BE2C (cell line): ENCODE measurements around the gene EPB41L4A.
A peak's percentile ranks its signal among the peaks of the same experiment; 100 is the strongest.

Source experiments
- DNase-seq: peaks from one replicate; pipeline ENCODE4 v3.0.0-alpha.2; 2020
- H3K27me3 ChIP-seq: fragments of 250-450 bp; sonication (Bioruptor Pico); 2 replicates; pipeline ENCODE4 v1.5.1; 2020; ENCODE audit warnings: mild to moderate bottlenecking
- H3K36me3 ChIP-seq: fragments of 250-450 bp; sonication (Bioruptor Pico); 2 replicates; pipeline ENCODE4 v1.5.1; 2020; ENCODE audit warnings: mild to moderate bottlenecking
- H3K4me1 ChIP-seq: fragments of 250-450 bp; sonication (Bioruptor Pico); 2 replicates; pipeline ENCODE4 v1.5.1; 2020
- H3K4me3 ChIP-seq: 2 replicates; pipeline ENCODE4 v1.5.1; 2011; ENCODE audit warnings: low read depth, low read length
- H3K9me3 ChIP-seq: fragments of 250-450 bp; sonication (Bioruptor Pico); 2 replicates; pipeline ENCODE4 v1.5.1; 2020
- TF ChIP-seq, protein P1 (sequence below): IDR thresholded peaks from 2 replicates; pipeline ENCODE4 v1.5.1; 2012; ENCODE audit warnings: mild to moderate bottlenecking, low read depth, low read length

EPB41L4A gene

DNA sequence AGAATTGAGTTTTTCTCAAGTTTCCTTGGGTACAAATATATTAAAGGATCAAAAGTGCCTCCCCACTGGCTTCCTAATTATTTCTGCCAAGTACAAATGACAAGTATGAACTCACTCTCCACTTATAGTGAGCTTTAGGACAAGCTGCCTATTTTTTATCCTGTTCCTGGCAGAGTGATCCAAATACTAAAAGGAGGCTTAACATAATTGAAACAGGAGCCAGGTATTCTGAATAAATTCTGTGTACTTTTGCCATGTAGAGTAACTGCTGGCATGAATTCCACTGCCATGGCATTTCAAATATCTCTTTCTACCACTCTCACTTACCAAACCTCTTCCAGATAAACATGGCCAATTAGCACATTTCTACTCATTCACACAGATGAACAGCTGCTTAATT, 171.1 kb downstream of the EPB41L4A start:
- no peaks in the 10 kb centered on the region for H3K4me1 ChIP-seq
- H3K4me3 ChIP-seq = no peak overlapping the region
- DNase-seq = no peak
- H3K9me3 ChIP-seq = no peaks in the 10 kb centered on the region
- no peaks in the 10 kb centered on the region for H3K36me3 ChIP-seq
- H3K27me3 ChIP-seq = peaks cover 27% of the 10 kb centered on the region
- TF ChIP-seq, protein P1, sequence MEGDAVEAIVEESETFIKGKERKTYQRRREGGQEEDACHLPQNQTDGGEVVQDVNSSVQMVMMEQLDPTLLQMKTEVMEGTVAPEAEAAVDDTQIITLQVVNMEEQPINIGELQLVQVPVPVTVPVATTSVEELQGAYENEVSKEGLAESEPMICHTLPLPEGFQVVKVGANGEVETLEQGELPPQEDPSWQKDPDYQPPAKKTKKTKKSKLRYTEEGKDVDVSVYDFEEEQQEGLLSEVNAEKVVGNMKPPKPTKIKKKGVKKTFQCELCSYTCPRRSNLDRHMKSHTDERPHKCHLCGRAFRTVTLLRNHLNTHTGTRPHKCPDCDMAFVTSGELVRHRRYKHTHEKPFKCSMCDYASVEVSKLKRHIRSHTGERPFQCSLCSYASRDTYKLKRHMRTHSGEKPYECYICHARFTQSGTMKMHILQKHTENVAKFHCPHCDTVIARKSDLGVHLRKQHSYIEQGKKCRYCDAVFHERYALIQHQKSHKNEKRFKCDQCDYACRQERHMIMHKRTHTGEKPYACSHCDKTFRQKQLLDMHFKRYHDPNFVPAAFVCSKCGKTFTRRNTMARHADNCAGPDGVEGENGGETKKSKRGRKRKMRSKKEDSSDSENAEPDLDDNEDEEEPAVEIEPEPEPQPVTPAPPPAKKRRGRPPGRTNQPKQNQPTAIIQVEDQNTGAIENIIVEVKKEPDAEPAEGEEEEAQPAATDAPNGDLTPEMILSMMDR = no peak

DNA sequence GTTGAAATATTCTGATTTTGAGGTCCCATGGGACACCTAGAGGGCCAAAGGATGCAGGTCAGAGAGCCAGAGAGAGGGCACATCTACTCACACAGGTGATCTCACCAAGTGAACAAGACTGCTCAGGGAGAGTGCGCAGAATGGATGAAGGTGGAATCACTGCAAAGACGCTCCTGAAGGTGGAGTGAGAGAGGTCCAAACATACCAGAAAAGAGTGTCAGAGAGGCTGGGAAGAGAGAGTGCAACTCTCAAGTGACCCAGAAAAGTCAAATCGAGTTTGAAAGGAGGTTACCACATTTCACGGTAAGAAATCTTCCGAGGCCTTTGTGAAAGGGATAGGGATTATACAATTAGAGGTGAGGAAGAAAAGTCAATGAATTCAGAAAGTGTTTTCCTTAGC, 173.4 kb downstream of the EPB41L4A start:
- TF ChIP-seq, protein P1 = no peak
- H3K36me3 ChIP-seq = no peaks in the 10 kb centered on the region
- H3K4me1 ChIP-seq = no peaks in the 10 kb centered on the region
- H3K9me3 ChIP-seq = no peaks in the 10 kb centered on the region
- H3K4me3 ChIP-seq = no peak overlapping the region
- peaks cover 12% of the 10 kb centered on the region for H3K27me3 ChIP-seq
- DNase-seq = no peak

GRCh38 chr5:112239996-112240395, 179.1 kb downstream of the EPB41L4A start:
- H3K4me3 ChIP-seq = no peak overlapping the region
- peaks cover 15% of the 10 kb centered on the region for H3K27me3 ChIP-seq
- H3K36me3 ChIP-seq = no peaks in the 10 kb centered on the region
- no peaks in the 10 kb centered on the region for H3K4me1 ChIP-seq
- TF ChIP-seq, protein P1 = no peak
- no peaks in the 10 kb centered on the region for H3K9me3 ChIP-seq
- no peak for DNase-seq

DNA sequence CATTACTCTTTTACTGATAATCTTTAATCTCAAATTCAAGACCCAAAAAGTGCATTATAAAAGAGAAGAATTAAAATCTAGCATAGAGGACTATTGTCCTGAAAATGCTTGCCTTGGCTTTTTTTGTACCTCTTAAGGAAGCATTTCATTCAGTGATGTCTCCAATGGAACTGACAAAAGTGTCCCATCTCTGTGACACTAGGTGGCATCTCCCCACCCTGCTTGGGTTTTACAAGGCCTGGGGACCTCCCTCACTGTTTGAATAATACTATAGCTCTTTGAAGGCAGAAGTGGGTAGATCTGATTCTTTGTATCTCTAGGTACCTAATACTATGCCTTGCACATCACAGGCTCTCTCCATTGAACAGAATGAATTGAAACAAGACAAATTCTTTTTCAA, 180.6 kb downstream of the EPB41L4A start:
- no peak overlapping the region for H3K4me3 ChIP-seq
- no peaks in the 10 kb centered on the region for H3K36me3 ChIP-seq
- no peaks in the 10 kb centered on the region for H3K9me3 ChIP-seq
- no peaks in the 10 kb centered on the region for H3K4me1 ChIP-seq
- DNase-seq = no peak
- H3K27me3 ChIP-seq = peaks cover 15% of the 10 kb centered on the region
- TF ChIP-seq, protein P1 = peak; percentile 38

DNA sequence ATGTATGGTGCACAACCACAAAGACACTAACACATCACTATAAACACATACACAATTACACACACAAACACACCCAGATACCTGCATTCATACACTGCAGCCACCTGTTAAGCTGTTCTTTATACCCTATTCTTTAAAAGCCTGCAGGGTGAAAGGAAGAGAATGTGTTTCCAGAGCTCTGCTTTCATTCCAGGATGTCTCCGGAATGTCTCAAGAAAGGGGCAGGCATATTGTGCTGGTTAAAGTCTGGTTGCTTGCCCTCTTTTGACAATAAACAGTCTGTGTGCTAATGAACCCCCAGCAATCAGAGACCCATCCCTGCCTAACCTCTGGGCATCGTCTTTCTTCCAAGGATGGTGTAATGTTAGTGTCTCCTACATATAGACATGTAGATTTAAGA, 181.6 kb downstream of the EPB41L4A start:
- no peaks in the 10 kb centered on the region for H3K4me1 ChIP-seq
- TF ChIP-seq, protein P1 = no peak
- no peaks in the 10 kb centered on the region for H3K36me3 ChIP-seq
- H3K4me3 ChIP-seq = no peak overlapping the region
- DNase-seq = no peak
- H3K9me3 ChIP-seq = no peaks in the 10 kb centered on the region
- peaks cover 15% of the 10 kb centered on the region for H3K27me3 ChIP-seq

DNA sequence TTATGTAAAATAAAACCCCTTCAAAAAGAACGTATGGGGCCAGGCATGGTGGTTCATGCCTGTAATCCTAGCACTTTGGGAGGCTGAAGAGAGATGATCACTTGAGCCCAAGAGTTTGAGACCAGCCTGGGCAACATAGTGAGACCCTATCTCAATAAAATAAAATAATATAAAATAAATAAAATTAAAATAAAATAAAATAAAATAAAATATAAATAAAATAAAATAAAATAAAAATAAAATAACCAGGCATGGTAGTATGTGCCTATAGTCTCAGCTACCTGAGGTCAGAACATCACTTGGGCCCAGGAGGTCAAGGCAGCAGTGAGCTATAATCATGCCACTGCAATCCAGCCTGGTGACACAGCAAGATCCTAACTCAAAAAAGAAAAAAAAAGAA, 185.1 kb downstream of the EPB41L4A start:
- TF ChIP-seq, protein P1 = no peak
- no peaks in the 10 kb centered on the region for H3K4me1 ChIP-seq

More for the DNA sequence above, 185.1 kb downstream of the EPB41L4A start:
- Histone ChIP-seq H3K36me3 (no peaks in the 10 kb centered on the region), H3K4me3 (no peak overlapping the region), H3K9me3 (no peaks in the 10 kb centered on the region), H3K27me3 (peaks cover 15% of the 10 kb centered on the region)
- no peak for DNase-seq
